ENCODE data around the gene HSDL1.

- TF ChIP-seq TAF1 (IDR thresholded peaks at IDR 0.05; ENCODE audit: borderline replicate concordance, low read depth, low read length) (no peak), POLR2A (IDR thresholded peaks at IDR 0.05; ENCODE audit: low read depth, low read length) (no peak)
These were observed 48.5 kb upstream of the HSDL1 start for GRCh38 chr16:84193480-84193879.
